RWPE1 (cell line): ENCODE data around the gene EYS.

Experiments used
- CTCF ChIA-PET: fragments of 350-600 bp; sonication (Branson Sonifier 250); formaldehyde crosslinking; extraction: SDS; loops from one replicate; lab custom pipeline; 2021; lab: Yijun Ruan, JAX
- POLR2A ChIA-PET: fragments of 400-600 bp; formaldehyde crosslinking; extraction: SDS; loops from one replicate; lab custom pipeline; 2020; ENCODE audit warnings: antibody characterized with exemption; ENCODE audit not compliant: low non-redundant PET; lab: Yijun Ruan, JAX
- DNase-seq: peaks from one replicate; pipeline ENCODE4 v3.0.0; 2012; ENCODE audit warnings: low spot score
- H3K27ac ChIP-seq: fragments of 450-650 bp; 2 replicates; pipeline ENCODE4 v1.5.1; 2017
- CTCF ChIP-seq: fragments of 450-650 bp; conservative IDR thresholded peaks from 2 replicates; pipeline ENCODE4 v1.5.1; 2017; ENCODE audit warnings: low read depth, mild to moderate bottlenecking

The EYS gene

GRCh38 chr6:64912966-64913365 lies 794.1 kb downstream of the EYS start:
- DNase-seq, result no peak
- H3K27ac ChIP-seq, result no peak overlapping the region
- ChIA-PET CTCF (no interaction called here), POLR2A (no interaction called here)
- TF ChIP-seq CTCF, result no peak

DNA sequence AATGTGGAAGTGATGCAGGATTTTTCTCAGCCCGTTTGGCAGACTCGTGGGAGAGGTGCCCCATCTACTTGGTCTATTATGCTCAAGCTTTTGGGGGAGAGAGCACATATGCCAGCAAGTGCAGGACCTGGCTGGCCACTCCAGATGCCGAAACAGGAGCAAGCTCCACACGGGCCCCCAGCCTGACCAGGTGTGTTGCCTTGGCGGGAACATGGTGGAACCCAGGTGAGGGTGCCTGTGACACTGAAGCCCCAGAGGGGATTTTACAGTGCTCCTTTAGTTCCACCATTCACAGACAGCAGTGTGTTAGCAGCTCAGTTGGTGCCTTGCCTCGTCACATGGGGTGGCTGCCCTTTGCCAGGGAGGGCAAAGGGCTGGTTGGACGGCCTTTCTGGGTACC lies 798.9 kb downstream of the EYS start:
- ChIA-PET POLR2A (no interaction called here), CTCF (interaction anchor here (1.2 kb wide), 1 partner anchor 16 kb away, joined by 4 read pairs; no protein-coding TSS in a partner anchor)
- H3K27ac ChIP-seq, result no peak overlapping the region
- DNase-seq, result no peak
- TF ChIP-seq CTCF, result no peak

- no peak for DNase-seq
- no peak overlapping the region for H3K27ac ChIP-seq
- no peak for TF ChIP-seq CTCF
- ChIA-PET CTCF (interaction anchor here (0.7 kb wide), 1 partner anchor 757 kb away, joined by 4 read pairs; no protein-coding TSS in a partner anchor), POLR2A (no interaction called here)
These were observed 802.4 kb downstream of the EYS start for GRCh38 chr6:64904616-64905015.

- no peak for DNase-seq
- ChIA-PET CTCF (no interaction called here), POLR2A (no interaction called here)
These were observed 804.4 kb downstream of the EYS start for GRCh38 chr6:64902596-64902995.

DNA sequence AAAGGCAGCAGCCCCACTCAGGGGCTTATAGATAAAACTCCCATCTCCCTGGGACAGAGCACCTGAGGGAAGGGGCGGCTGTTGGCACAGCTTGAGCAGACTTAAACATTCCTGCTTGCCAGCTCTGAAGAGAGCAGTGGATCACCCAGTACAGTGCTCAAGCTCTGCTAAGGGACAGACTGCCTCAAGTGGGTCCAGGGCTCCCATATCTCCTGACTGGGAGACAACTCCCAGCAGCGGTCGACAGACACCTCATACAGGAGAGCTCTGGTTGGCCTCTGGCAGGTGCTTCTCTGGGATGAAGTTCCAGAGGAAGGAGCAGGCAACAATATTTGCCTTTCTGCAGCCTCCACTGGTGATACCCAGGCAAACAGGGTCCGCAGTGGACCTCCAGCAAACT lies 810.1 kb downstream of the EYS start:
- H3K27ac ChIP-seq, result no peak overlapping the region
- no peak for DNase-seq
- POLR2A ChIA-PET, result no interaction called here
- no peak for TF ChIP-seq CTCF
- CTCF ChIA-PET, result no interaction called here

More at GRCh38 chr6:64902596-64902995, 804.4 kb downstream of the EYS start:
- H3K27ac ChIP-seq, result no peak overlapping the region
- TF ChIP-seq CTCF, result no peak

- POLR2A ChIA-PET, result no interaction called here
- CTCF ChIA-PET, result no interaction called here
- no peak for DNase-seq
- no peak overlapping the region for H3K27ac ChIP-seq
- no peak for TF ChIP-seq CTCF
These were observed 811.1 kb downstream of the EYS start for GRCh38 chr6:64895945-64896344.

DNA sequence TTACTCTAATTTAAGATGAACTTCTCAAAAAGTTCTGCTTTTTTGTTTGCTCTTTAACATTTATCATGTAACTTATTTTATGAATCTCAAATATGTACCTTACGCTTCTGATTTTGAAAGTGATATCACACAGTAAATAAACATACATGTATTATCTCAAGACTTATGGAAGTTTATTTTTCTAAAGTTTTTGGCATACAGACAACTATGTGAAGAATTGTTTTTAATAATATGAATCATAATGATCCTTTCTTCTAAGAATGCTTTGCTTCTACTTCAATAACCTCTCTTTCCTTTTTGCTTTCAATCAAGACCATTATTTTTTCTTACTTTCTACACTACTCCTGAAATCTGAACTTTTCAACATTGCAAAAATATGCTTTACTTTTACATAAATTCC lies 816.4 kb downstream of the EYS start:
- POLR2A ChIA-PET, result no interaction called here
- CTCF ChIA-PET, result no interaction called here
- H3K27ac ChIP-seq, result no peak overlapping the region
- DNase-seq, result no peak
- no peak for TF ChIP-seq CTCF
